GM21717 (cell line): ENCODE results near the gene KCND1.
A peak's percentile ranks its signal among the peaks of the same experiment; 100 is the strongest.

Source experiments
- ATAC-seq: cut with Tn5 transposase; IDR thresholded peaks from one replicate; pipeline ENCODE4 v1.9.1; 2021; ENCODE audit warnings: mild to moderate bottlenecking, moderate library complexity; ENCODE audit not compliant: unreplicated experiment

KCND1 gene

DNA sequence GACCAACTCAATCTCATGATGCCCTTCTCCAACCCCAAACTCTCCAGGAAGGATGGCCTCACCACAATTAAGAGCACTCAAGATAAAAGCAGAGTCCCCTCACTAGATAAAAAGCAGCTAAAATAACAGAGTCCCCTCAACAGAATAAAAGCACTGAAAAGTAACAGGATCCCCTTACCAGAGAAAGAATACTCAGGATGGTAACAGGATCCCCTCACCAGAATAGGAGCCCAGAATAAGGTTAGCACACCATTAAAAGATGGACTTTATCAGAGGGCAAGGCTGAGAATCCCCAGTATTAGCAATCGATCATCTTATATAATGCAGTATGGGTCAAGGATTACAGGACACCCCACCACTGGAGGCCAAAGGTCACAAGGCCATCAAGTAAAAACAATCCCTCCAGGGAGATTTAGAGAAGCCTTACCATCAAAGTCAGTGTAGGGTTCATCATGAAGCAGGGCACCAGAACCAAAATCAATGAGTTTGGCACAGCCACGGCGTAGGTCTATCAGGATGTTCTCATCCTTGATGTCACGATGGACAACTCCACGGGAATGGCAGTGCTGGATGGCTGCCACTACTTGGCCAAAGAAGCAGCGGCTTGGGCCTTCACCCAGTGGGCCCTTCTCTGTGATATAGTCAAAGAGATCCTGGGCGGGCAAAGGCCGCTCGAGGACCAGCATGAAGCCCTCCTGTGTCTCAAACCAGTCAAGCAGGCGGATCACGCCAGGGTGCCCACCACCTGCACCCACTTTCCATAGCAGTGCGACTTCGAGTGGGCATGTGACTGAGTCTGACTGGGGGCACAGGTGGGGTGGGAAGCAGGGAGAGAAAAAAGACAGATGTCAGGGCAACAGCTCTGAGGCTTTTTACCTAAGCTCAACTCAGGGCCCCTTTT lies 56.8 kb downstream of the KCND1 start:
- ATAC-seq = no peak

DNA sequence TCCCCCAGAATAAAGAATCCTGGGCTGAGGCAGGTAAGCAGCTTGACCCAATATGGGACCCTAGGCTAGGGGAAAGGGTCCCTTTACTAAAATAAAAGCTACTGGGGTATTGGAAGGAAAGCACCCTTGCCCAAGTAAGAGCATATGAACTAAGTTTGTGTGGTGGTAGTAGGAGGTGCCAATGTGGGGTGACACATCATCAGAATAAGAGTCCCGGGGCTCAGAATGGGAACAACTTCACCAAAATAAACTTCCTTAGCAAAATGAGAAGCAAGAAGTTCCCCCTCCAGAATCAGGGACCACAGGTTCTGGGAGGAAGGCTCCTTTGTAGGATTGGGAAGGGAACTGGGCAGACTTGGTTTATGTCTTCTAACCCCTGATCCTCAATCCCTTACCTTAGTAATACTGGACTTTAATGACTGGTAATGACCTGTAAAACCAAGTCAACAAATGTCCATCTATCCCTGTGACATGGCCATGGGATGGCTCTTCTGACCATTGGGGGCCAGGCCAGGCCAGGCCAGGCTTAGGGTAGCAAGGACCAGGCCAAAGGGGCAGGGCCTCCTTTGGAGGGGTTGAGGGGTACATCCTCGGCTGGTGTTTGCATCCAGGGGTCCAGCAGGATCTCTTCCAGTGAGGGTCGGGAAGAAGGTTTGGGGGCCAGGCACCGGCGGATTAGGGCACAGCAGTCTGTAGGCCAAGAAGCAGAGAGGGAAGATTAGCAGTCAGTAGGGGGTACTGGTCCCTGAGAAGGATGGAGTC lies 57.9 kb downstream of the KCND1 start:
- no peak for ATAC-seq

- peak; percentile 42 for ATAC-seq
Measured at GRCh38 chrX:48911412-48912182, 60.0 kb downstream of the KCND1 start, which contains the start of gene SLC35A2. SLC35A2 (minus strand) TSS chrX:48911646; CDS start chrX:48911636, 10 bp downstream.
